Nephron progenitor cell (in vitro differentiated cells): ENCODE measurements around the gene AGFG2.
"Not testable (repeated sequence)": the region's sequence is repeated elsewhere in the genome, so short reads cannot be mapped to it uniquely, and the experiment has no call there.

ENCODE experiments used
- DNase-seq: peaks from one replicate; pipeline ENCODE4 v3.0.0; 2021
- H3K27ac Mint-ChIP-seq: 2 replicates; pipeline ENCODE4 v1.8.0; 2021; ENCODE audit warnings: mild to moderate bottlenecking, moderate library complexity, mixed read lengths
- H3K27me3 Mint-ChIP-seq: 2 replicates; pipeline ENCODE4 v1.8.0; 2021; ENCODE audit warnings: mild to moderate bottlenecking, low read depth, mixed read lengths; ENCODE audit not compliant: poor library complexity
- H3K36me3 Mint-ChIP-seq: 2 replicates; pipeline ENCODE4 v1.8.0; 2021; ENCODE audit warnings: low read depth, mixed read lengths
- H3K4me1 Mint-ChIP-seq: 2 replicates; pipeline ENCODE4 v1.8.0; 2021; ENCODE audit warnings: mixed read lengths
- H3K4me3 Mint-ChIP-seq: 2 replicates; pipeline ENCODE4 v1.8.0; 2021; ENCODE audit warnings: mild to moderate bottlenecking, moderate library complexity, mixed read lengths
- H3K9me3 Mint-ChIP-seq: 2 replicates; pipeline ENCODE4 v1.8.0; 2021; ENCODE audit warnings: mild to moderate bottlenecking, moderate library complexity, mixed read lengths
- CTCF ChIP-seq: fragments of 200-600 bp; sonication (generic); IDR thresholded peaks from 2 replicates; pipeline ENCODE4 v1.5.0; 2021; ENCODE audit warnings: antibody characterized with exemption

Gene AGFG2

GRCh38 chr7:100493476-100494264, 45.3 kb upstream of the AGFG2 start:
- DNase-seq, result peak; percentile 77
- no peak overlapping the region for H3K27ac Mint-ChIP-seq
- peaks cover 18% of the 10 kb centered on the region for H3K27me3 Mint-ChIP-seq

GRCh38 chr7:100496509-100496908, 42.5 kb upstream of the AGFG2 start:
- Mint-ChIP-seq H3K9me3 (no peaks in the 10 kb centered on the region), H3K36me3 (peaks cover 9% of the 10 kb centered on the region), H3K27me3 (peaks cover 18% of the 10 kb centered on the region), H3K27ac (no peak overlapping the region), H3K4me1 (peaks cover 41% of the 10 kb centered on the region), H3K4me3 (no peak overlapping the region)
- no peak for DNase-seq
- TF ChIP-seq CTCF, result no peak

More at GRCh38 chr7:100493476-100494264, 45.3 kb upstream of the AGFG2 start:
- Mint-ChIP-seq H3K4me3 (peak overlapping the region; percentile 72), H3K9me3 (no peaks in the 10 kb centered on the region), H3K4me1 (peaks cover 63% of the 10 kb centered on the region), H3K36me3 (peaks cover 9% of the 10 kb centered on the region)
- no peak for TF ChIP-seq CTCF

DNA sequence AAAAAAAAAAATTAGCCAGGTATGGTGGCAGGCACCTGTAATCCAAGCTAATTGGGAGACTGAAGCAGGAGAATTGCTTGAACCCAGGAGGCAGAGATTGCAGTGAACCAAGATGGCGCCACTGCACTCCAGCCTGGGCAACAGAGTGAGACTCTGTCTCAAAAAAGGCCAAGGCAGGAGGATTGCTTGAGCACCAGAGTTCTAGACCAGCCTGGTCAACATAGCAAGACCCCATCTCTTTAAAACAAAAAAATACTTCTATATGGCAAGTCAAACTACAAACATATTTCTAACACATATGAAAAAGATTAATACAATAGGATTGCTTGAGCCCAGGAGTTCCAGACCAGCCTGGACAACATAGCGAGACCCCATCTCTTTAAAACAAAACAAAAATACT, 38.3 kb upstream of the AGFG2 start:
- not testable (repeated sequence) for H3K9me3 Mint-ChIP-seq, H3K27ac Mint-ChIP-seq, H3K27me3 Mint-ChIP-seq, H3K36me3 Mint-ChIP-seq, DNase-seq, H3K4me1 Mint-ChIP-seq, H3K4me3 Mint-ChIP-seq

GRCh38 chr7:100504031-100504430, 35.0 kb upstream of the AGFG2 start:
- peak overlapping the region; percentile 23 for H3K27ac Mint-ChIP-seq
- not testable (repeated sequence) for H3K4me3 Mint-ChIP-seq, DNase-seq, H3K4me1 Mint-ChIP-seq, H3K9me3 Mint-ChIP-seq, H3K36me3 Mint-ChIP-seq
- peaks cover 15% of the 10 kb centered on the region for H3K27me3 Mint-ChIP-seq

DNA sequence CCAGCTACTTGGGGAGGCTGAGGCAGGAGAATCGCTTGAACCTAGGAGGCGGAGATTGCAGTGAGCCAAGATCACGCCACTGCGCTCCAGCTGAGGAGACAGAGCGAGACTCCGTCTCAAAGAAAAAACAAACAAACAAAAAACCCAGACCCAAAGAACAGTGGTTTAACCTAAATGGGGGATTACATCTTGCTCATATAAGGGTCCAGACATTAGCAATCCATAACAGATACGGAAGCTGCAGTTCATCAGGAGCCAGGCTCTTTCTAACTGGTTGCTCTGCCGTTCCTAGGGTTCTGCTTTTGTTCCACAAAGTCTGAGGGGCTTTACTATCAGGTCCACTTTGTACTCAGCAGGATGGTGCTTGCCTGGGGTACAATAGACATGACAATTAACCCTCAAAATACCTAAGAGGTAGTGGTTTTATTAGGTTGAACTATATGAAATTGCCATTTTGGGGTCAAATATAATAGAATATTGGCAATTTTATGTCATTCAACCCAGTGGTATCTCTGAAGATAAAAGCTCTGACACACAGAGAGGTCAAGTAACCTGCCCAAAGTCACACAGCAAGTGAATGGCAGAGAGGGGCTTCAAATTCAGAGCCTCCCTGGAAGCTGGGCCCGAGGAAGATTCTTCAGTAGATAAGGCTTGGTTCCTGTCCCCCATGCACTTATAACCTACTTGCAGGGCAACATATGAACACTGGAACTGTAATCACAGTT, 34.0 kb upstream of the AGFG2 start:
- DNase-seq, result no peak
- Mint-ChIP-seq H3K9me3 (no peaks in the 10 kb centered on the region), H3K4me3 (no peak overlapping the region), H3K27ac (no peak overlapping the region), H3K4me1 (no peaks in the 10 kb centered on the region), H3K27me3 (peaks cover 15% of the 10 kb centered on the region), H3K36me3 (no peaks in the 10 kb centered on the region)
- no peak for TF ChIP-seq CTCF

- no peaks in the 10 kb centered on the region for H3K4me1 Mint-ChIP-seq
- no peak for TF ChIP-seq CTCF
- no peak overlapping the region for H3K4me3 Mint-ChIP-seq
- DNase-seq, result peak; percentile 15
- no peaks in the 10 kb centered on the region for H3K36me3 Mint-ChIP-seq
- H3K27ac Mint-ChIP-seq, result peak overlapping the region; percentile 54
- H3K27me3 Mint-ChIP-seq, result peaks cover 15% of the 10 kb centered on the region
- no peaks in the 10 kb centered on the region for H3K9me3 Mint-ChIP-seq
These were observed 32.6 kb upstream of the AGFG2 start for GRCh38 chr7:100506356-100506923.
